ENCODE data around the gene XAF1.

The XAF1 gene

DNA sequence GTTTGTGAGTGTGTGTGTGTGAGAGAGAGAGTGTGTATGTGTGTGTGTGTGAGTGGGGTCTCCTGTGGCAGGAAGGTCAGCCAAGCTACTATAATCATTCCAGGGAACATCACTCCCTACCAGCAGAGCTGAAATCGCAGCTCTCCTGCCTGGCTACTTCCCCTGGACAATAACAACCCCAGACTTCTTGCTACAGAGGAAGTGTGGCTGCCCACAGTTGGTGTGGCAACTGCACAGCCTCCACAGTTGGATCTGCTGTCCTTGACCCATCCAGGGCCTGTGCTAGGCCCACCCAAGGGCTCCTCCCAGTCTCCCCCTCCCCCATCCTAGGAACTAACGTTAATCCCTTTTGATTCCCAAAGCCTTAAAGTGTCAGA is 44.2 kb upstream of the XAF1 start:
- no peak for TF ChIP-seq CTCF (IDR thresholded peaks at IDR 0.05; ENCODE audit: borderline replicate concordance, insufficient read depth, low read depth, low read length)
- H3K4me3 ChIP-seq (ENCODE audit: low read depth, low read length): no peak overlapping the region

- TF ChIP-seq CTCF (IDR thresholded peaks at IDR 0.05; ENCODE audit: borderline replicate concordance, insufficient read depth, low read depth, low read length): no peak
- no peak overlapping the region for H3K4me3 ChIP-seq (ENCODE audit: low read depth, low read length)
Measured at GRCh38 chr17:6712058-6712853, 43.6 kb upstream of the XAF1 start.

GRCh38 chr17:6712854-6713129 is 43.1 kb upstream of the XAF1 start:
- H3K4me3 ChIP-seq (ENCODE audit: low read depth, low read length): no peak overlapping the region
- TF ChIP-seq CTCF (IDR thresholded peaks at IDR 0.05; ENCODE audit: borderline replicate concordance, insufficient read depth, low read depth, low read length): no peak

DNA sequence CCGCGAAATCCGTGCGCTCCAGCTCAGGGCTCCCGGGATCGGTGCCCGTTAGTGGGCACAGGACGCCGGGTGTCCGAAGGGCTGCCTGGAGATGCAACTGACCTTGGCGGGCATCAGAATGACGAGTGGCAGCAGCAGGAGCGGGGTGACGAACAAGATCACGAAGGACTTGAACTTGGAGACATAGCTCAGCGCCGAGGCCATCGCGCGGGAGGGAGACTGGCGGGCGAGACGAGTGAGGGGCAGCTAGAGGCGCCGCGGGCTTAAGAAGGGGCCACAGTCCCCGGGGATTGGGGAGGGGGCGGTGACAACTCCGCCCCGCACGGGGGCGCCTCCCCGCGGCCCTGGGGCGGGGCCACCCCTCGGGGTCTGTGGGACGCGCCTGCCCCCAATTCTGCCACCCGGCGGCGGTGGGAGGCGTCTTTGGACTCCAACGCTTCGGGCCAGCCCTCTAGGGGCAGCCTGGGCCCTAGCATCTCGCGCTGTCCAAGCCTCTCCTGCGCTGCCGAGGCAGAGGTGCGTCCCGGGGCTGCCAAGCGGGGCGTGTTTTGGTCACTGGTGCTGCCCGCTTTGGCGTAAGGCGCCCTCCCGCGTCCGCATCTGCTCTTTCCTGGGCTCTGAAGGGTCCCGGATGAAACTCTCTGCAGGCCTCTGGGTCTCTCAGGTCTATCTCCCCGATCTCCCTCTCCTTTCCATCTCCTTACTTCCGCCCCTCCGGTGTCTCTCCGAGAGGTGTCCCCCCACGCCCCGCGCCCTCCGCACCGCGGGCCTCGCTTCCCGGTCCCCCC is 42.5 kb upstream of the XAF1 start, which contains the start of gene SLC13A5:
Gene SLC13A5 (minus strand): TSS at position 240 of the 788 bp plus-strand sequence. CDS start 36 bp downstream, at position 204.
- TF ChIP-seq CTCF (IDR thresholded peaks at IDR 0.05; ENCODE audit: borderline replicate concordance, insufficient read depth, low read depth, low read length): peak; percentile 18; the same call in 1 of the 2 replicates

GRCh38 chr17:6713918-6714271 is 42.0 kb upstream of the XAF1 start:
- no peak overlapping the region for H3K4me3 ChIP-seq (ENCODE audit: low read depth, low read length)
- no peak for TF ChIP-seq CTCF (IDR thresholded peaks at IDR 0.05; ENCODE audit: borderline replicate concordance, insufficient read depth, low read depth, low read length)

More for the DNA sequence above, 42.5 kb upstream of the XAF1 start, which contains the start of gene SLC13A5:
- H3K4me3 ChIP-seq (ENCODE audit: low read depth, low read length): no peak within 1 kb of the TSS

GRCh38 chr17:6714315-6714874 is 41.5 kb upstream of the XAF1 start:
- TF ChIP-seq CTCF (IDR thresholded peaks at IDR 0.05; ENCODE audit: borderline replicate concordance, insufficient read depth, low read depth, low read length): no peak
- H3K4me3 ChIP-seq (ENCODE audit: low read depth, low read length): no peak overlapping the region

Measured in GM12875 (cell line).